Neutrophil (primary cell): Measurements from ENCODE around the gene UBE2O.

Source experiments
- H3K27ac ChIP-seq: fragments of 200-600 bp; sonication (generic); 2 replicates; pipeline ENCODE4 v1.5.1; 2016; ENCODE audit warnings: mild to moderate bottlenecking, moderate library complexity
- H3K27me3 ChIP-seq: fragments of 200-600 bp; sonication (generic); 2 replicates; pipeline ENCODE4 v1.6.0; 2016; ENCODE audit warnings: mild to moderate bottlenecking
- H3K36me3 ChIP-seq: fragments of 200-600 bp; sonication (generic); 2 replicates; pipeline ENCODE4 v1.5.1; 2017
- H3K4me1 ChIP-seq, 2 experiments: fragments of 200-600 bp in 1 of 2; sonication (generic) in 1 of 2; 1 replicate in 1 of 2; 2 replicates in 1 of 2; pipeline versions ENCODE4 v1.5.1 to v1.6.1; 2013 to 2016; ENCODE audit warnings: low read depth in 1 of 2, low read length in 1 of 2, mild to moderate bottlenecking in 1 of 2, moderate library complexity in 1 of 2; ENCODE audit not compliant: control insufficient read depth in 1 of 2, insufficient read depth in 1 of 2
- H3K4me3 ChIP-seq, 2 experiments: fragments of 200-600 bp in 1 of 2; sonication (generic) in 1 of 2; 1 replicate in 1 of 2; 2 replicates in 1 of 2; pipeline ENCODE4 v1.5.1; 2013 to 2016; ENCODE audit warnings: low read depth in 1 of 2, low read length in 1 of 2, mild to moderate bottlenecking in 1 of 2, moderate library complexity in 1 of 2
- H3K9me3 ChIP-seq: fragments of 200-600 bp; sonication (generic); 2 replicates; pipeline ENCODE4 v1.5.1; 2016
- CTCF ChIP-seq: fragments of 200-600 bp; sonication (generic); IDR thresholded peaks from 2 replicates; pipeline ENCODE4 v1.5.1; 2016; ENCODE audit warnings: antibody characterized with exemption

UBE2O gene

GRCh38 chr17:76432712-76433336, 20.1 kb downstream of the UBE2O start:
- no peaks in the 10 kb centered on the region for H3K4me1 ChIP-seq
- no peak overlapping the region for H3K27ac ChIP-seq
- H3K9me3 ChIP-seq = no peaks in the 10 kb centered on the region
- no peaks in the 10 kb centered on the region for H3K27me3 ChIP-seq
- no peak for TF ChIP-seq CTCF
- no peaks in the 10 kb centered on the region for H3K36me3 ChIP-seq
- H3K4me3 ChIP-seq = no peak overlapping the region

GRCh38 chr17:76432004-76432403, 20.9 kb downstream of the UBE2O start:
- no peak for TF ChIP-seq CTCF
- Histone ChIP-seq H3K9me3 (no peaks in the 10 kb centered on the region), H3K4me3 (no peak overlapping the region), H3K27me3 (no peaks in the 10 kb centered on the region), H3K4me1 (no peaks in the 10 kb centered on the region), H3K36me3 (no peaks in the 10 kb centered on the region), H3K27ac (no peak overlapping the region)

- Histone ChIP-seq H3K9me3 (no peaks in the 10 kb centered on the region), H3K27me3 (no peaks in the 10 kb centered on the region), H3K4me3 (no peak overlapping the region), H3K36me3 (no peaks in the 10 kb centered on the region), H3K27ac (no peak overlapping the region), H3K4me1 (no peaks in the 10 kb centered on the region)
- no peak for TF ChIP-seq CTCF
Observed at GRCh38 chr17:76431509-76431908, 21.4 kb downstream of the UBE2O start.

- H3K36me3 ChIP-seq = no peaks in the 10 kb centered on the region
- no peak overlapping the region for H3K27ac ChIP-seq
- no peaks in the 10 kb centered on the region for H3K27me3 ChIP-seq
- no peak for TF ChIP-seq CTCF
- no peaks in the 10 kb centered on the region for H3K9me3 ChIP-seq
- H3K4me1 ChIP-seq = no peaks in the 10 kb centered on the region
- H3K4me3 ChIP-seq = no peak overlapping the region
Observed at GRCh38 chr17:76428511-76428910, 24.4 kb downstream of the UBE2O start.

GRCh38 chr17:76427501-76428231, 25.3 kb downstream of the UBE2O start:
- Histone ChIP-seq H3K36me3 (no peaks in the 10 kb centered on the region), H3K27me3 (no peaks in the 10 kb centered on the region), H3K27ac (no peak overlapping the region), H3K4me1 (no peaks in the 10 kb centered on the region), H3K4me3 (no peak overlapping the region), H3K9me3 (no peaks in the 10 kb centered on the region)
- no peak for TF ChIP-seq CTCF
